DMS79 (cell line): Measurements from ENCODE around the gene DNAJC13.
"Not testable (repeated sequence)": the region's sequence is repeated elsewhere in the genome, so short reads cannot be mapped to it uniquely, and the experiment has no call there.

ENCODE experiments used
- DNase-seq: peaks from one replicate; lab custom pipeline; 2025; lab: John Stamatoyannopoulos, UW

The DNAJC13 gene

DNA sequence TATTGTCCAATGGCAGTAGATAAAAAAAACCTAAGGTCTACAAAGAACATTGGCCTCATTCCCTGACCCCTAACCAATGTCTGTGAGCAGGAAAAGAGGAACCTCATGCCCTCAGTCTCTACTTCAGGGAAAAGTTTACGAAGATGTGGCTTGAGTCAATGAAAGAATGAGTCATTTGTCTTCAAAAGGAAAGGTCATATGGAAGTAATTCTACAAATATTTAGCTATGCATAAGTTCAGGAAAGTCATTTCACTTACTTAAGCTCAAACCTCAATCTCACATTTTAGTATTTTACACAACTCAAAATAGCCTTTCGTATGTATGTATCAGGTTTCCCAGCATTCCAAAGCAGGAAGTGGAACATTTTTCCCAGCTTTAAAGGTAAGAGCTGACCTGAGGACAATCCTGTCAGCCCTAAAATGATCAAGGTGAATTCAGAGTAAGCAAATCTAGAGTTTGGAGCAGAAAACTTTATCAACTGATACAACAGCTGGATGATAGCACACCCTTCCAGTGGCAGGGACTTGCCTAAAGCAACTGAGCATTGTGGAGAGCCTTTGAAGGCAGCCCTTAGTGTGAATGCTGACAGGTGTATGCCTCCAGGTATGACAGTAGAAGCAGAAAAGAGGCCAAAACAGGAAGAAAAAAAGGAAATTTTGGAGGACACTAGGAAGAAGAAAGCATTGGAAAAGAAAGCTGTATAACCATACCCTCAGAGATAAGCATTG is 125.9 kb downstream of the DNAJC13 start:
- no peak for DNase-seq

DNA sequence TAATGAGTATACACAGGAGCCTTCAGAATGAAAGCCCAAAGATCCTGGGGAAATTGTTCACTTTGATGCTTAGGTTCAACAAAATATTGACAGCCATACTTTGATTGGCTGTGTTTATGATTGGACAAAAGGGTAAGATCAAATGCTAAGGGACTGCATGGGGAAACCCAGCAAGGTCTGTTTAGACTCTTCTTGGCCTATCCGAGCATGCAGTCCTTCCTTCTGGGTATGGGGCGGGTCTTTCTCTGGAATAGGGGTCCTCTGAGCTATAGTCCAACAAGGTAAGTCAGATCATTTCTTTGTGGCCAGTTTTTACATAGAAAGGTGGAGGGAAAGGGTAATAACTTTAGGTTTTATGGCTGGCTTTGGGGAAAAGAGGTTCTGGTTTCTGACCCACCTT is 126.8 kb downstream of the DNAJC13 start:
- DNase-seq = no peak

DNA sequence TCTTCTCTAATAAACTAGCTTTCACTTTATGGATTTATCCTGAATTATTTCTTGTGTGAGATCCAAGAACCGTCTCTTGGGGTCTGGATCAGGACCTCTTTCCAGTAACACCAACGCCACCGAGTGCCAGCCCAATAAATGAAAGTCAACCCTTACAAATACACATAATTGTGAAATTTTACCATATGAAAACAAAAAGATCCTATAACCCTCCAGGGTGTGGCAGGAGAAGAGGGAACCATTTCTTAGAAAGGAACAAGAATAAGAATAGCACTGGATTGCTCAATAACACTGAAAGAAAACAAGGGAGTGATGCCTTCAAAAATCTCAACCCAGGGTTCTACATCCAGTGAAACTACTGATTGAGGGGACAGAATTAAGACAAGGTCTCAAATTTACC is 128.2 kb downstream of the DNAJC13 start:
- no peak for DNase-seq

DNA sequence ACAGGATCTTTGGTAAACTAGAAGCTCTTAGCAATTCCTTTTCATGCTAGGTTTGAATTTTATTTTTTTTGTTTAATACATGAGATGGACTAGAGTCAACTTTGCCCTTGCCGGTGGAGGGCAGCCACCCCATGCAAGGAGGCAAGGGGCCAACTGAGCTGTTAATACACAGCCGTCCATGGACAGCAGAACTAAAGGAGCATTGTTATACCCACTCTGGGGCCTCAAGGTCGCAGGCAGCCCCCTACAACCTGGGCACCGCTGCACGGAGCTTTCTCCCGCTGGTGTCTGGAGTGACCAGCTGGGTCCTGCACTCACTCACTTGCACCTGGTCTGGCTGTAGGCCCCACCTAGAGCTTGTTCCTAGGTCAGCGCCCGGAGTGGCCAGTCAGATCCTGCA is 131.9 kb downstream of the DNAJC13 start:
- DNase-seq = no peak

DNA sequence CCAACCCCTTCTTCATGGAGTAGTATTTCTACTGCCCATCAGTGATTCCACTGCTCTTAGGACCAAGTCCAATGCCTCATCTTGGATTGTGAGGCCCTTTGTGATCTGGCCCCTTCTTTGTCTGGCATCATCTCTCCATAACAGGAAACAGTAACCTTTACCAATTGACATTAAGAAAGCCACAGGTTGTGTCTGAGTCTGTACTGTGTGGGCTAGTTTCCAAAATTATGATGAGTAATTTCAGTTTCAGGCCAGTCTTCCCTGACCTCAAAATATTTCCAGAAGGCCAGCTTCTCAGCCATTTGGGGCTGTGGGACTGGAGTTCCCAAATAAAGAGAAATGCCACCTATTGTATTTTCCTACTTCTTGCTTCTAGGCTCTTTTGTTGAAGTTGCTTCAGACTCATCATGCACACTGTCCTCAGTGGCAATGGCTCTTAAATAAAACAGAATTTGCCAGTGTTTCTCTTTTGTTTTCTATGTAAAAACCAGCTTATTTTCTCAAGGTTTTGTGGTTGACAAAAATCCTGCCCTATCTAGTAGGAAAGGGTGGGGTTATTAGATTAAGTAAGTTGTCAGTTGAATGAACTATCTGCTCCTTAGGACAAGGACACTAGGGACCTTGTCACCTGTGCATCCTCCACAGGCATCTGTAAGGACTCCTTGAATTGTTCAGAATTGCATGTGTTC is 132.7 kb downstream of the DNAJC13 start:
- no peak for DNase-seq

DNA sequence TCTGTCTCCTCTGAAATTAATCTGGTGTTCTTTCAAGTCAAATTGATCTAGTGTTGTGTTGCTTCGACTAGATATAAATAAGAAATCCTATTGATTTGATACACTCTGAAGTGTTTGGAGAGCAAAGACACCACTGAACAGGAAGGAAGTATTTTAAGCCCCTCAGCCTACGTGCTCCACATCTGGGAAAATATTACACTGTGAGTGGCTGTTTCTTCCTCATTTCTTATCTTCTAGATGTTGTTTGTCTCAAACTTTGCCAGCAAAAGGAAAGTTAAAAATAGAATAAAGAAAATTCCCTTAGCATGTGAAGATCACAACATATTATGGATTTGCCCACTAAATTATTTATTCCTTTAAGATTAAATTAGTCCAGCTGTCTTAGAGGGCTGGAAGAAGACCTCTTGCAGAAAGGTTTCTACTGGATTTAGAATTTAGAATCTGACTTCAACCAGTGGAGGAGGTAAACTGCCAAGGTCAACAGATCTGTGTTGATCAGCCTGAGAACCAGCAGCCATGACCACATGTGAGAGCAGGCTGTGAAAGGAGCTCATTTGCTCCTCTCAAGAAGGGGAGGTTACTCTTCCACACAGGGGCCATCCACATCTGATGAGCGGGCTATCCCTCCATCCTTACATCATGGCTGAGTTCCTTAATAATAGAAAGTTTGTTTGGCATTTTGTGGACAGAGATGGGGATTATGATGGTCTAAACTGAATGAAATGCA is 133.4 kb downstream of the DNAJC13 start:
- DNase-seq = no peak

DNA sequence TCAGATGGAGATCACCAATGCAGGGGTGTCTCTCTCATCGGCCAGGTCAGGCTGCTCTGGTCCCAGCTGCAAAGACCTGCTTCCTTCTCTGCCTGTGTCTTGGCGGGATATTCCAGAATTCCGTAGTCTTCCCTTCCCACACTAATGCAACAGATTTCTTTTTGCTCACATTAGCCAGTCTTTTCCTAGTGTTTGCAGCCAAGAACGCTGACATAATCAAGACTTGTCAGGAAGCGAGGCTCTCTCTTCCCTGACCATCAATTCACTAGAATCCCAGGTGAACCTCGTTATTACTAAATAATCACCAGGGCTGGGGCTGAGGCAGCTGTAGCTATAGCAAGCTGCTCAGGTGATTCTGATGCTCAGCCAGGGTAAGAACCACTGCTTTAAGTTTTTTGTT is 136.5 kb downstream of the DNAJC13 start:
- no peak for DNase-seq

DNA sequence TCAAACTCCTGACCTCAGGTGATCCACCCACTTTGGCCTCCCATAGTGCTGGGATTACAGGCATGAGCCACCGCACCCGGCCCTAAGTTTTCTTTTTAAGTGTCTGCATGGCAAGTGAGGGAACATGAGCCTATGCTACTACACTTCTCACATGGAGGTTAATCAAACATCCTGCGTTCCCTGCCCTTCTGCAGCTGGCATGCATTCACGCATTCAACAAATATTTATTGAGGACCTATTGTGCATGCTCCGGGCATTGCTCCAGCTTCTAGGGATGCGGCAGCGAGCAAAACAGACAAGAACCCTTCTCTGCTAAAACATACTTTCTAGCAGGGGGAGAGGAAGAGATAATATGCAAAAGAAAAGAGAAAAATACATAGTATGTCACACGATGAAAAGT is 137.1 kb downstream of the DNAJC13 start:
- peak; percentile 20 for DNase-seq

DNA sequence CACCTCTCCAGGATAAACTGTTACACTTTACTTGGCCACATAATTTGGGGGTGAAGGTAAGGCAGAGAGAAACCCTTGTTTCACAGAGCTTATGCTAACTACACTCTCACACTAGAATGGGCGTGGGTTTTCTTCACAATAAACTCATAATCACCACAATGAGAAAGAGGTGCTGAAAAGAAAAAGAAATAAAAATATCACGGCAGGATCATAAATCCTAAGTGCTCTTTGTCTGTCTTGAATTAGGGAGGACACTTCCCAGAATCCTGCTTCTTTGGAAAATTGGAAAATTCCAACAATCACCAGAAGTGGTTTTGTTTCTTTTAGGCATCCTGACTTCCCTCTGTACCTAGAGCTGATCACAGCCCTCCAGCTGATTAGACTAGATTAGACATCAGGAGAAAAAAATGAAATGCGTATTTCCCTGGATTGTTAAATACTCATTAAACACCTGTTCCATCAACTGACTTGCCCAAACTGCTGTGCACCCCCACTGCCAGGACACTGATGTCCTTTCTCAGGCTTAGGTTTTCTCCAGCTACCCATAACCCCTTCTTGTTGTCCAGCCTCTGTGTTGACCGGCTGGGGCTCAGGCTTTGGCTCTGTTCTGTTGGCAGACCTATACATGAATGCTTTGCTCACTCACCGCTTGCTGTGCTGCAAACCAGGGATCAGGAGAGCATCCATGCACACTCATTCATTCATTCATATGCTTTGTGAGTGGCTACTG is 138.2 kb downstream of the DNAJC13 start:
- DNase-seq = no peak

DNA sequence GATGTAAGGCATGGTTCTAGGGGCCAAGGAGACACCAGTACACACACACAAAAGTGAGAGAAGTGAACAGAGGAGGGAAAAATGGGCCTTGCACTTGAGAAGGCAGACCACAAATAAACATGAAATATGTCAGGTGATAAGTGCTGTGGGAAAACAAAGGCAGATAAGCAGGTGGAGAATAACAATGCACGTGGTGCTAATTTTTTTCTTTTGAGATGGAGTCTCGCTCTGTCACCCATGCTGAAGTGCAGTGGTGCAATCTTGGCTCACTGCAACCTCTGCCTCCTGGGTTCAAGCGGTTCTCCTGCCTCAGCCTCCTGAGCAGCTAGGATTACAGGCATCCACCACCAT is 138.7 kb downstream of the DNAJC13 start:
- DNase-seq = not testable (repeated sequence)

DNA sequence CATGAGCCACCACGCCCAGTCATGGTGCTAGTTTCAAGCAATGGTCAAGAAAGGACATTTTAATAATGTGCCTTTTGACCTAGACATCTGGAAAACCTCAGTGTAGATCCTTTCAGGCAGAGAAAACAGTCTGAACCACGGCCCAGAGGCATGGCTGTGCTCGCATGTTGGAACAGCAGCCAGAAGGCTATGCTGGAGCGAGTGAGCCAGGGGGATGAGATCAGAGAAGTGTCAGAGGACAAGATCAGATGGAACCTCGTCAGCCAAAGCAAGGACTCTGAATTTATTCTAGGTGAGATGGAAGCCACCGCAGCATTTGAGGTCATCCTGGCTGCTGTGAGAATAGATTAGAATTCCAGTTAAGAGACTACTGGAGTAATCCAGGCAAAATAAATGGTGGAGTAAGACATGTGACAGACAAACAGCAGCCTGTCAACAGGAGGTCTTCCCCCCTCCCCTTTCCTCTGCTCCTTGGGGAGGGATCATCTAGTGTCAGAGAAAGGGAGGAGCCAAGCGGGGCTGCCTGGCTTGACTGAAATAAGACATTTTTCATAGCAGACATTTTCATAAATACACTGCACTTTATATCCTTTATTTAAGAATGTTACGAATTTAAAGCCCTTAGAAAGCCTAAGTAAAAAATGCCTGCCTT is 139.3 kb downstream of the DNAJC13 start:
- DNase-seq = no peak

DNA sequence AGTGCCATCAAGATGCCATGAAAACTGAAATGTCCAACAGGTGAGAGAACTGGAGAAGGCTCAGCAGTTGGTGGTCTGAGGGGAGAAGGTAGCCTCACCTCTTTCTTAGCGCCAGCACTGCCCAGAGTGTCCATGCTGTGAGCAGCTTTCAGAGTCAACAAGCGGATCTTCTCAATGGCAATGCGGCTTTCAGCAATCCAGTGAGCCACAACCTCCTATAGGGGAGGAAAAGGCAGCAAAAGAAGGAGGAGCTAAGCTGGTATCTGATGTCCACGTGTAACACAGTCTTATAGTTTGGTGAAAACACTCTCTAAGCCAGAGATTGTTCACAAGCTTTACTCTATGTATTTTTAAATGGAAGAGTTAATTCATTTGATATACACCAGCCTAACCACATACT is 143.7 kb downstream of the DNAJC13 start:
- peak; percentile 91 for DNase-seq

DNA sequence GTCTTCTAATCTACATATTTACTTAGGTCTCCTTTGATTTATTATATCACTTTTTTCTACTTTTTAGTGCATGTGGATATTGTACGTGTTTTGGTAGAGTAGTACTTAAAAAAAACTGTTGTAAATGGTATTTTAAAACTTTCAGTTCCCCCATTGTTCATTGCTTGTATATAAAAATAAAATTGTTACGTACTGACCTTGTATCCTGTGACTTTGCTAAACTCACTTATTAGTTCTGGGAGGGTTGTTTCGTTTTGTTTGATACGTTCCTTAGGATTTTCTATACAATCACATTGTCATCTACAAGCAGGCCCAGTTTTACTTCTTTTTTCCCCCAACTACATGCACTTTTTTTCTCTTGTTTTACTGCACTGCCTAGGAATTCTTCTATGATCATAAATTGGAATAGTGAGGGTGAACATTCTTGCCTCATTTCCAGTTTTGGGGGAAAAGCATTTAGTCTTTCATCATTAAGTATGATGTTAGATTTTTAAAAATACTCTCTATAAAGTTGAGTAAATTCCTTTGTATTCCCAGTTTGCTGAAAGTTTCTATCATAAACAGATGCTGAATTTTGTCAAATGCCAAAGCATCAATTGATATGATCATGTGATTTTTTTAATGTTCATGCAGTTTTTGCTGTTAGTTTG is 146.2 kb downstream of the DNAJC13 start:
- no peak for DNase-seq

DNA sequence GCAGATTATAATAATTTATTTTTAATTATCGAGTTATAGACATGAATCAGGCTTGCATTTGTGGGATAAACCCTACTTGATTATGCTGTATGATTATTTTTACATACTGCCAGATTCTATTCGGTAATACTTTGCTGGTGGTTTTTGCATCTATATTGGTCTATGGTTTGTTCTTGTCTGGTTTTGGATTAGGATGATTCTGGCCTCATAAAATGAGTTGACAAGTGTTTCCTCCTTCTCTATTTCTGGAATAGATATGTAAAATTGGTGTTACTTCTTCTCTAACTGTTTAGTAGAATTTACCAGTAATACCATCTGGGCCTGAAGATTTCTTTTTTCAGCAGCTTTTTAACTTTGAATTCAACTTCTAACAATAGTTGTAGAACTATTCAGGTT is 146.8 kb downstream of the DNAJC13 start:
- DNase-seq = no peak

DNA sequence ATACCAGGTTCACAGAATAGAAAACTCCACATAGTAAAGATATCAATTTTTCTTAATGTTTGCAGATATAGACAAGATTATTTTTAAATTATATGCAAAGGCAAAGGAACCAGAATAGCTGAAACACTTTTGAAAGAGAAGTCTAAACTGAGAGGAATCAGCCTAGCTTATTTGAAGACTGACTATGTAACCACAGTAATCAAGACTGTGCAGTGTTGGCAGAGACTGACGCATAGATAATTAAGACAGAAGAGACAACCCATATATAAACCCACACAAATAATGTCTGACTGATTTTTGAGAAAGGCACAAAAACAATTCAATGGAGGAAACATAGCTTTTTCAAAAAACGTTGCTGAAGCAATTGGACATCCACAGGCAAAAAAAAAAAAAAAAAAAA is 151.1 kb downstream of the DNAJC13 start:
- no peak for DNase-seq

DNA sequence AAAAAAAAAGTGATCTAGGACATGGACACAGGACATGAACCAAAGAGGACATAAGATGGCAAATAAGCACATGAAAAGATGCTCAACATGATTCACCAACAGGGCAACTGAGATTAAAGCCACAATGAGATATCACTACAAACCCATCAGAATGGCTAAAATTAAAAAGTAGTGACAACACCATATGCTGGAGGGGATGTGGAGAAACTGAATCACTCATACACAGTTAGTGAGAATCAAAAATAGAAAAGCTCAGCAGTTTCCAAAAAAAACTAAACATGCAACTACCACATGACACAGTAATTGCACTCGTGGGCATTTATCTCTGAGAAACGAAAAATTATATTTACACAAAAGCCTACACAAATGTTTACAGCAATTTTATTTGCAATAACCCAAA is 151.9 kb downstream of the DNAJC13 start:
- no peak for DNase-seq

DNA sequence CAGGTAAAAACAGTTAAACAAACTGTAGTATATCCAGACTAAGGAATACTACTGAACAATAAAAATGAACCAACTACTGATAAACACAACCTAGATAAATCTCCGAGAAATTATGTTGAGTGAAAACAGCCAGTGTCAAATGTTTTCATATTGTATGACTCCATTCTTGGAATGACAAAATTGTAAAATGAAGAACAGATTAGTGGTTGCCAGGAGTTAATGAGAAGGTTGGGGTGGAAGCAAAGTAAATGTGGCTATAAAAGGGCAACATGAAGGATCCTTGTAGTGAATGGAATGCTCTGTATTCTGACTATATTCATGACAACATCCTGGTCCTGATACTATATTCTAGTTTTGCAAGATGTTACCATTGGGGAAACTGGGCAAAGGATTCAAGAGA is 152.3 kb downstream of the DNAJC13 start:
- no peak for DNase-seq

DNA sequence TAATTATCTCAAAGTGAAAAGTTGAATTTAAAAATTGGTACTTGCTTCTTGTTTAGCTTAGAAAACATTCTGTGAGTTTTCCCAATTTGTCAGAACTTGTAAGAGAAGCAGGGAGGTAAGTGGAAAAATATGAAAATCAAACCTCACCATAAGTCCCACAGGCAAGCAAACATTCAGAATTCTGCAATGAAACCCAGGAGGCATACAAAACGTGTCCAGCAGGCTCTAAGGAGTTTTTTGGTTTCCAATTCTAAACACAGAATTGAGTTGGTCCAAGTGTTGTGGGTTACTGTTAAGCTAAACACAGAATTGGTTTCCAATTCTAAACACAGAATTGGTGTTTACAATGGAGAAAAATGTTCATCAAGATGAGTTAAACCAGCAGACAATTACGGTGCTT is 152.7 kb downstream of the DNAJC13 start:
- DNase-seq = no peak

DNA sequence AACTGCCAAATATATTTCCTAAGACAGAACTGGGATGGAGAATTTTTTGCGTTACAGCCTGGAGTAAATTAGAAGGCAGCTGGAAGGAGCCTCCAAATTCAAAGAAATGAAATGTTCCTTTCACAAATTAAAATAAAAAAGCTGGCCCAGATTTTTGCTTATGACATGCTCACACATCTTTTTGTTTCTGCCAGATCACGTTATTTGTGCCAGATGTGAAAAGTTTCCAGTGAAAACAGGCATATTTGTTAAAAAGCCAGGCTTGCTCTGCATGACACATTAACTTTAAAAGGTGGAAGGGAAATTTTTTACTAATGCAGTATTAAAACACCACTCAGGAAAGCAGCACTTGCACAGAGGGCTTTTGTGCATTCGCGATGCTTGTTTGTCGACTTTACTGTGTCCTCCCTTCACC is 156.5 kb downstream of the DNAJC13 start:
- DNase-seq = no peak

DNA sequence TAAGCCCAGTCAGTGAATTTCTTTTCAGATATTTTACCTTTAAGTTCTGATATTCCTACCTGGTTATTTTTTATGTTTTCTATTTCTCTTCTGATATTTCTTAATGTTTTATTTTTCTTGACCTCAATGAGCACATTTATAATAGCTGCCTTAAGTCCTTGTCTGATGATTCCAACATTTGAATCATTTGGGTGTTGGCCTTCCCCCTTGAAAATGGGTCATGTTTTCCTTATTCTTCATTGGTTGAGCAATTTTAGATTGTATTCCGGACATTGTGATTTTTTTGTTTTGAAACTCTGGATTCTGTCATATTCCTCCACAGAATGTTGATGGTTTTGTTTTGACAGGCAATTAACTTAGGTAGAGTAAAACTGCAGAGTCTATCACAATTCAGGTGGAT is 170.1 kb downstream of the DNAJC13 start:
- no peak for DNase-seq
